ENCODE measurements around the gene RPL29. TPM values are rescaled to one million over a fixed set of nuclear protein-coding genes. Genes with fewer than 3 reads are reported as not detected.
A peak's percentile ranks its signal among the peaks of the same experiment; 100 is the strongest.

RPL29 gene
- total RNA-seq, 1 donor from 2014 or later: 1,690 TPM

- Mint-ChIP-seq H3K4me3 (peak overlapping the region; percentile 28), H3K27me3 (no peaks in the 10 kb centered on the region), H3K9me3 (no peaks in the 10 kb centered on the region), H3K36me3 (no peaks in the 10 kb centered on the region), H3K4me1 (ENCODE audit: unreplicated experiment) (peaks cover 16% of the 10 kb centered on the region), H3K27ac (no peak overlapping the region)
- TF ChIP-seq, protein P1, sequence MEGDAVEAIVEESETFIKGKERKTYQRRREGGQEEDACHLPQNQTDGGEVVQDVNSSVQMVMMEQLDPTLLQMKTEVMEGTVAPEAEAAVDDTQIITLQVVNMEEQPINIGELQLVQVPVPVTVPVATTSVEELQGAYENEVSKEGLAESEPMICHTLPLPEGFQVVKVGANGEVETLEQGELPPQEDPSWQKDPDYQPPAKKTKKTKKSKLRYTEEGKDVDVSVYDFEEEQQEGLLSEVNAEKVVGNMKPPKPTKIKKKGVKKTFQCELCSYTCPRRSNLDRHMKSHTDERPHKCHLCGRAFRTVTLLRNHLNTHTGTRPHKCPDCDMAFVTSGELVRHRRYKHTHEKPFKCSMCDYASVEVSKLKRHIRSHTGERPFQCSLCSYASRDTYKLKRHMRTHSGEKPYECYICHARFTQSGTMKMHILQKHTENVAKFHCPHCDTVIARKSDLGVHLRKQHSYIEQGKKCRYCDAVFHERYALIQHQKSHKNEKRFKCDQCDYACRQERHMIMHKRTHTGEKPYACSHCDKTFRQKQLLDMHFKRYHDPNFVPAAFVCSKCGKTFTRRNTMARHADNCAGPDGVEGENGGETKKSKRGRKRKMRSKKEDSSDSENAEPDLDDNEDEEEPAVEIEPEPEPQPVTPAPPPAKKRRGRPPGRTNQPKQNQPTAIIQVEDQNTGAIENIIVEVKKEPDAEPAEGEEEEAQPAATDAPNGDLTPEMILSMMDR (conservative IDR thresholded peaks at IDR 0.05): peak; percentile 79
- no peak for DNase-seq (ENCODE audit: extremely low spot score, unreplicated experiment)
These were observed 8.6 kb upstream of the RPL29 start for GRCh38 chr3:52004163-52004787.

DNA sequence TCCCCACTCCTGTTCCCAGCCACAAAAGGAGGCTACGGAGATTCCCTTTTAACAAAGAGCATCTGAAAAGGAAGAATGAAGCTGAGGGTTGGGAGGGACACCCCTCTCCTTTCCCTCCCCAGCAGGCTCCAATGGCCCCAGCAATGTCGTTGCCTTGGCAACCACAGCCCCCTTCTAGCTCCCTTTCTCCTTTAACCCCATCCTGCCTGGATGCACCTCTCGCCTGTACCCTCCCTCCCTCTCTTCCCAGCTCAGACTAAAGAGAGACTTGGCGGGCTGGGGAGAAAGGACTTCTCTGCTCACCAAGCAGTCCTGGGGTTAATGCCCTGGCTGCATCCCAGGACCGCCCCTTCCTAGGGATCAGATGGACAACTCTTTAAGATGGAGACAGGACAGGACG, 7.1 kb upstream of the RPL29 start:
- Mint-ChIP-seq H3K9me3 (no peaks in the 10 kb centered on the region), H3K36me3 (no peaks in the 10 kb centered on the region), H3K27ac (no peak overlapping the region), H3K4me1 (ENCODE audit: unreplicated experiment) (peaks cover 21% of the 10 kb centered on the region), H3K4me3 (no peak overlapping the region), H3K27me3 (peaks cover 8% of the 10 kb centered on the region)
- DNase-seq (ENCODE audit: extremely low spot score, unreplicated experiment): no peak
- TF ChIP-seq, protein P1 (conservative IDR thresholded peaks at IDR 0.05): no peak

DNA sequence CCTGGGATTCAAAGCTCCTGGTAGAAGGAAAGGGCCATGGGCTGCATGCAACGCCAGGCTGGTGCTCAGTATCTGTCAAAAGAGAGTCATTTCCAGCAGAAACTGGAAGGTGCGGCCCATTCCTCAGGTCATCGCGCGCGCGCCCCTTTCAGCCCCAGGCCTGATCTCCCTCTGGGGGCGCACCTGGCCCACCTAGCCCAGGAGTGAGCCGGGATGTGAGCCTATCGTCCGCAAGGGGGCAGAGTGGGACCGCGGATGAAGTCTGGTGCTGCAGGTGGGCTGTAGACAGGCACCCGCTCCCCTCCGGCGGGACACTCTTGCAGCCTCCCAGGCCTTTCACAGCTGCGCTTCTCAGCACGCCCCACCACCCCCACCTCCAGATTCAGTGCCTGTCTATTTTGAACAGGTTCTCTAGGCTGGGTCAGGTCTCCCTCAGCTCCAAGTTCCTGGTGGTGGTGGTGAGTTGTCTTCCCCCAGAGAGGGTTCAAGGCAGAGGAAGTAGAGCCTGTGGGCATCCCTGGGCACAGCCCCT, 5.8 kb upstream of the RPL29 start:
- peak; percentile 91 for DNase-seq (ENCODE audit: extremely low spot score, unreplicated experiment)
- no peak overlapping the region for H3K4me3 Mint-ChIP-seq
- no peaks in the 10 kb centered on the region for H3K9me3 Mint-ChIP-seq
- H3K36me3 Mint-ChIP-seq: no peaks in the 10 kb centered on the region
- peaks cover 22% of the 10 kb centered on the region for H3K4me1 Mint-ChIP-seq (ENCODE audit: unreplicated experiment)
- H3K27ac Mint-ChIP-seq: no peak overlapping the region
- TF ChIP-seq, protein P1 (conservative IDR thresholded peaks at IDR 0.05): peak; percentile 97
- peaks cover 8% of the 10 kb centered on the region for H3K27me3 Mint-ChIP-seq

- TF ChIP-seq, protein P1 (conservative IDR thresholded peaks at IDR 0.05): no peak
- no peak for DNase-seq (ENCODE audit: extremely low spot score, unreplicated experiment)
- peaks cover 10% of the 10 kb centered on the region for H3K36me3 Mint-ChIP-seq
- H3K27ac Mint-ChIP-seq: no peak overlapping the region
- no peaks in the 10 kb centered on the region for H3K9me3 Mint-ChIP-seq
- H3K4me1 Mint-ChIP-seq (ENCODE audit: unreplicated experiment): peaks cover 19% of the 10 kb centered on the region
- H3K27me3 Mint-ChIP-seq: peaks cover 14% of the 10 kb centered on the region
- no peak overlapping the region for H3K4me3 Mint-ChIP-seq
These were observed 4.2 kb upstream of the RPL29 start for GRCh38 chr3:51999846-52000245.

DNA sequence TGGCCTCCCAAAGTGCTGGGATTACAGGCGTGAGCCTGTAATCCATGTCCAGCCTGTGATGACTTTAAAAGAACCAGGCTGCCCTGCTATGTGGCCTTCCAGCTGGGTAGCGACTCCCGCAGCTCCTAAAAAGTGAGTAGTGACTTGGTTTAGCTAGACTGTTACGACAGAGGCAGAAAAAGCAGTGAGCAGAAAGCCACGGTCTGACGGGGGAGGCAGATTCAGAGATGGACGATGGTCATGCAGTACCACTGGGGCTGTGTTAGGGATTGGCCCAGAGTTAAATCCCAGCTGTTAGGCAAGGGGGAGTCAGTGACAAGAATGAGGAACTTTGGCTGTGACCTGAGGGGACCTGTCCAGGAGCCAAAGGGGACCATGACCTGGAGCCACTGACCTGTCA, 3.1 kb upstream of the RPL29 start:
- Mint-ChIP-seq H3K4me1 (ENCODE audit: unreplicated experiment) (peaks cover 18% of the 10 kb centered on the region), H3K27me3 (peaks cover 14% of the 10 kb centered on the region), H3K9me3 (no peaks in the 10 kb centered on the region), H3K4me3 (no peak overlapping the region), H3K27ac (no peak overlapping the region), H3K36me3 (peaks cover 18% of the 10 kb centered on the region)
- DNase-seq (ENCODE audit: extremely low spot score, unreplicated experiment): no peak
- TF ChIP-seq, protein P1 (conservative IDR thresholded peaks at IDR 0.05): no peak

Measured in type B pancreatic cell (in vitro differentiated cells).